Osteocyte (in vitro differentiated cells): ENCODE measurements around the gene DNAL4. TPM values are rescaled to one million over a fixed set of nuclear protein-coding genes. Genes with fewer than 3 reads are reported as not detected.

ENCODE experiments used
- DNase-seq: peaks from one replicate; pipeline ENCODE4 v3.0.0; 2021; ENCODE audit warnings: mixed read lengths; ENCODE audit not compliant: unreplicated experiment; ENCODE audit errors: extremely low spot score
- H3K27ac Mint-ChIP-seq: one replicate; pipeline ENCODE4 v1.8.0; 2021; ENCODE audit warnings: mild to moderate bottlenecking, mixed read lengths; ENCODE audit not compliant: unreplicated experiment
- H3K27me3 Mint-ChIP-seq: one replicate; pipeline ENCODE4 v1.8.0; 2021; ENCODE audit warnings: mixed read lengths; ENCODE audit not compliant: unreplicated experiment
- H3K36me3 Mint-ChIP-seq: one replicate; pipeline ENCODE4 v1.8.0; 2021; ENCODE audit warnings: mixed read lengths; ENCODE audit not compliant: unreplicated experiment
- H3K4me1 Mint-ChIP-seq: one replicate; pipeline ENCODE4 v1.8.0; 2021; ENCODE audit warnings: mixed read lengths; ENCODE audit not compliant: unreplicated experiment
- H3K4me3 Mint-ChIP-seq: one replicate; pipeline ENCODE4 v1.8.0; 2021; ENCODE audit warnings: mild to moderate bottlenecking, moderate library complexity, mixed read lengths; ENCODE audit not compliant: unreplicated experiment
- H3K9me3 Mint-ChIP-seq: one replicate; pipeline ENCODE4 v1.8.0; 2021; ENCODE audit warnings: mixed read lengths; ENCODE audit not compliant: unreplicated experiment
- CTCF ChIP-seq: fragments of 200-600 bp; sonication (generic); IDR thresholded peaks from 2 replicates; pipeline ENCODE4 v1.5.0; 2021; ENCODE audit warnings: antibody characterized with exemption, mild to moderate bottlenecking, moderate library complexity
- total RNA-seq: library from RNA; stranded (reverse); gene quantifications from 2 replicates; pipeline ENCODE4 v1.2.1, GENCODE V29; 2021

DNAL4 gene
- total RNA-seq, 1 donor from 2014 or later, result 17.0 TPM

GRCh38 chr22:38740754-38741153, 53.2 kb downstream of the DNAL4 start:
- Mint-ChIP-seq H3K27ac (no peak overlapping the region), H3K36me3 (peaks cover 52% of the 10 kb centered on the region), H3K4me3 (no peak overlapping the region), H3K4me1 (no peaks in the 10 kb centered on the region), H3K9me3 (no peaks in the 10 kb centered on the region), H3K27me3 (no peaks in the 10 kb centered on the region)
- no peak for TF ChIP-seq CTCF
- DNase-seq, result no peak

GRCh38 chr22:38740116-38740723, 53.7 kb downstream of the DNAL4 start:
- Mint-ChIP-seq H3K36me3 (peaks cover 48% of the 10 kb centered on the region), H3K9me3 (no peaks in the 10 kb centered on the region), H3K27me3 (no peaks in the 10 kb centered on the region), H3K27ac (no peak overlapping the region), H3K4me3 (no peak overlapping the region), H3K4me1 (no peaks in the 10 kb centered on the region)
- no peak for DNase-seq
- no peak for TF ChIP-seq CTCF

GRCh38 chr22:38739300-38740055, 54.5 kb downstream of the DNAL4 start:
- TF ChIP-seq CTCF, result no peak
- no peak overlapping the region for H3K27ac Mint-ChIP-seq
- no peak for DNase-seq
- no peak overlapping the region for H3K4me3 Mint-ChIP-seq
- no peaks in the 10 kb centered on the region for H3K9me3 Mint-ChIP-seq
- no peaks in the 10 kb centered on the region for H3K27me3 Mint-ChIP-seq
- H3K4me1 Mint-ChIP-seq, result no peaks in the 10 kb centered on the region
- H3K36me3 Mint-ChIP-seq, result peaks cover 46% of the 10 kb centered on the region

GRCh38 chr22:38738475-38739070, 55.4 kb downstream of the DNAL4 start:
- H3K36me3 Mint-ChIP-seq, result peaks cover 44% of the 10 kb centered on the region
- no peak for DNase-seq
- H3K4me1 Mint-ChIP-seq, result peaks cover 2% of the 10 kb centered on the region
- no peaks in the 10 kb centered on the region for H3K27me3 Mint-ChIP-seq
- no peak overlapping the region for H3K4me3 Mint-ChIP-seq
- no peak for TF ChIP-seq CTCF
- no peak overlapping the region for H3K27ac Mint-ChIP-seq
- H3K9me3 Mint-ChIP-seq, result no peaks in the 10 kb centered on the region
